Lower leg skin (tissue), 4 donors: ENCODE measurements around the gene BRD8. TPM values are rescaled to one million over a fixed set of nuclear protein-coding genes. Genes with fewer than 3 reads are reported as not detected.

Source experiments
- DNase-seq, 2 donors: peaks; one replicate each; pipeline ENCODE4 v3.0.0-alpha.2; 2019; ENCODE audit warnings: low spot score in 2 of 2
- H3K4me3 ChIP-seq: fragments of 200-600 bp; sonication (generic); 2 replicates; pipeline ENCODE4 v1.5.1; 2017; ENCODE audit warnings: mild to moderate bottlenecking, low read depth; ENCODE audit not compliant: poor library complexity, severe bottlenecking
- POLR2A ChIP-seq, 2 donors: fragments of 450-650 bp; IDR thresholded peaks; one replicate each; pipeline ENCODE4 v1.6.1; 2016 to 2017; ENCODE audit warnings: antibody characterized with exemption in 2 of 2, mild to moderate bottlenecking in 1 of 2, moderate library complexity in 1 of 2
- WGBS, 2 donors: methylation state at CpG; one replicate each; pipeline ENCODE4 v1.1.5; 2018; 5-methylcytosine and 5-hydroxymethylcytosine counted together
- intact Hi-C: fragments of 100-400 bp; cut with DNase I; formaldehyde crosslinking; loops from one replicate; pipeline ENCODE4 v1.15.0; 2023; ENCODE audit warnings: low total_unique reads
- total RNA-seq, 4 donors: library from RNA; depleted of rRNA; stranded (reverse); fragments of >200 nt; gene quantifications; one replicate each; pipeline ENCODE4 v1.1.0, GENCODE V29; 2016
- TF ChIP-seq, protein P1 (sequence below), 3 donors: fragments of 450-650 bp; IDR thresholded peaks; one replicate each; pipeline ENCODE4 v1.5.1; 2016; ENCODE audit warnings: antibody characterized with exemption in 3 of 3, mild to moderate bottlenecking in 3 of 3, moderate library complexity in 2 of 3

The BRD8 gene
- total RNA-seq, 4 donors from 2014 or later, result 19.5 to 42.8 (median 31.0) TPM

DNA sequence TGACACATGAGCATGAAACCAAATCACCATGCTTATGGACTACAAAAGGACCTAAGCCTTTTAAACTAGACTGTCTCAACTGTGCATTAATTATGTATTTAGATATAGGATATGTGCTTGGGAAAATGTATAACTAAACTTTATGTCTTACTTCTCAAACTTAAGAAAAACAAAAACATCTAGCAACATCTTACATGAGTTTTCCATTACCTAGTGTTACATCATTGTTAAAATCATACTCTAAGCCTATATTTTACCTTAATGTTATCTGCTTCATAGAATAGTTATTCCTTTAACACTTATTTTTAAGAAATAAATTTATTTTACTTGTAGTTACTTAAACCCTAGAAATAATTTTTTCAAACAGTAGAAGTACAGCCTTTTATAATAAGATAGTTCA is 63.2 kb downstream of the BRD8 start:
- H3K4me3 ChIP-seq, result no peak overlapping the region
- no peak for TF ChIP-seq POLR2A (IDR thresholded peaks at IDR 0.05)
- TF ChIP-seq, protein P1, sequence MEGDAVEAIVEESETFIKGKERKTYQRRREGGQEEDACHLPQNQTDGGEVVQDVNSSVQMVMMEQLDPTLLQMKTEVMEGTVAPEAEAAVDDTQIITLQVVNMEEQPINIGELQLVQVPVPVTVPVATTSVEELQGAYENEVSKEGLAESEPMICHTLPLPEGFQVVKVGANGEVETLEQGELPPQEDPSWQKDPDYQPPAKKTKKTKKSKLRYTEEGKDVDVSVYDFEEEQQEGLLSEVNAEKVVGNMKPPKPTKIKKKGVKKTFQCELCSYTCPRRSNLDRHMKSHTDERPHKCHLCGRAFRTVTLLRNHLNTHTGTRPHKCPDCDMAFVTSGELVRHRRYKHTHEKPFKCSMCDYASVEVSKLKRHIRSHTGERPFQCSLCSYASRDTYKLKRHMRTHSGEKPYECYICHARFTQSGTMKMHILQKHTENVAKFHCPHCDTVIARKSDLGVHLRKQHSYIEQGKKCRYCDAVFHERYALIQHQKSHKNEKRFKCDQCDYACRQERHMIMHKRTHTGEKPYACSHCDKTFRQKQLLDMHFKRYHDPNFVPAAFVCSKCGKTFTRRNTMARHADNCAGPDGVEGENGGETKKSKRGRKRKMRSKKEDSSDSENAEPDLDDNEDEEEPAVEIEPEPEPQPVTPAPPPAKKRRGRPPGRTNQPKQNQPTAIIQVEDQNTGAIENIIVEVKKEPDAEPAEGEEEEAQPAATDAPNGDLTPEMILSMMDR (IDR thresholded peaks at IDR 0.05), result no peak
- no peak for DNase-seq
- intact Hi-C loops, result no loop called here

DNA sequence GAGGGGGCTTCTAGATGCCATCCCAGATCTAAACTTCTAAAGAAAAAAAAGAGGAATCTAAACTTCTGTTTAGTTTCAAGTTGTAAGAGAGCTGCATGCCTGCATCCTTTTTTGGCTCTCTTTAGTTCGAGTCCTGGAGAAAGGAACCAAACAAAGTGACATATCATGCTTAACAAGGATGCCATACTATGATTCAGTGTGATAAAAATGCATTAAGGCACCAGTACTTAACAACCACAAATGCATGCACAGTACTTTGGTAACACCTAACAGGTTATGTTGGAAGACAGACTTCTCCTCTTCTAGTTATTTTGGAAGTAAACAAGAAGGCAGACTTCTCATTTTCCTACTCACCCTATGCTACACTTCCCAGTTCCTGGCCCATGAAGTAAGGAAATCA is 66.5 kb downstream of the BRD8 start:
- H3K4me3 ChIP-seq, result no peak overlapping the region
- DNase-seq, result no peak
- intact Hi-C loops, result no loop called here
- WGBS, 2 donors, result 21 to 56% methylated on average over 1 of the region's 1 CpG
- TF ChIP-seq POLR2A (IDR thresholded peaks at IDR 0.05), result no peak
- TF ChIP-seq, protein P1 (IDR thresholded peaks at IDR 0.05), result no peak

DNA sequence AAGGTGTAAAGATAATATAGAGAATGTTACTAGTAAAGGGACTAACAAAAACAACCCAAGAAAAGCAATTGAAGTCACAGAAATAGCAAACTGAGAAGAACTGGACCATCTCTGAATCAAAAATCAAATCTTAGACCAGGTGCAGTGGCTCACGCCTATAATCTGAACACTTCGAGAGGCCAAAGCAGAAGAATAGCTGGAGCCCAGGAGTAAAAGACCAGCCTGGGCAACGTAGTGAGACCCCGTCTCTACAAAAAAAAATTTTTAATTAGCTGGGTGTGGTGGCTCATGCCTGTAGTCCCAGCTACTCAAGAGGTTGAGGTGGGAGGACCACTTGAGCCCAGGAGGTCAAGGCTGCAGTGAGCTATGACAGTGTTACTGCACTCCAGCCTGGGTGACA is 67.2 kb downstream of the BRD8 start:
- intact Hi-C loops, result no loop called here
- TF ChIP-seq POLR2A (IDR thresholded peaks at IDR 0.05), result no peak
- TF ChIP-seq, protein P1 (IDR thresholded peaks at IDR 0.05), result no peak
- no peak for DNase-seq
- H3K4me3 ChIP-seq, result no peak overlapping the region
- 74 to 81% methylated on average over 4 of the region's 4 CpGs for WGBS, 2 donors

DNA sequence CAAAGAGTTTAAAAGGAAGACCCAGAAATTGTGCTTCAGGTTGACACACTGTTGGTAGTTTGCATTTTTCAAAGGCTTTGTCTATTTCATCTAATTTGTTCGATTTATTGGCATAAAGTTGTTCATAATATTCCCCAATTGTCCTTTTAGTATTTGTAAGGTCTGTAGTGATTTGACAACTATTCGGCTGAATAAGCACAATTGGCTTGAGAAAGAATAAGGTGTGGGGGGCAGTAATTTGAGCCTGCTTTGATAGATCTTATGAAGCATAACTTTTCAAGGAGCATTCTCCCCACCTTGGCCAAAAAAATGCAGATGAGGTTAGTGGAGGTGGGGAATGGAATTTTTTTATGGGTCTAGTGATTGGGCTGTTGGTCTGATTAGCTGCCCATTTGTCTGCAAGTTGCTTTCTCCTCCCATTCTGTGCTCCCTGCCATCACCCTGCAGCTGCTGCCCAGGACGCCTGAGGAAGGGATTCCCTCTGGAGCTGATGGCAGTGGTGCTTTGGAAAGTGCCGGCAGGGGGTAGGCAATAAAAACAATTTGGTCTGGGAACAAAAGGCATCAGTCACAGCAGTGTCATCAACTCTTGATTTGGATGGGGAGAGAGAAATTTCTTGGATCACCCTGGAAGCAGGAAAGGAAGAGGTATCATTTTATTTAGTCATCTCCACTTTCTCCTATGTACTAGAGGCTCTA is 68.0 kb downstream of the BRD8 start:
- no peak for DNase-seq
- no peak overlapping the region for H3K4me3 ChIP-seq
- intact Hi-C loops, result no loop called here
- TF ChIP-seq, protein P1 (IDR thresholded peaks at IDR 0.05), result no peak
- TF ChIP-seq POLR2A (IDR thresholded peaks at IDR 0.05), result no peak
- WGBS, 2 donors, result 39 to 50% methylated on average over 4 of the region's 4 CpGs

DNA sequence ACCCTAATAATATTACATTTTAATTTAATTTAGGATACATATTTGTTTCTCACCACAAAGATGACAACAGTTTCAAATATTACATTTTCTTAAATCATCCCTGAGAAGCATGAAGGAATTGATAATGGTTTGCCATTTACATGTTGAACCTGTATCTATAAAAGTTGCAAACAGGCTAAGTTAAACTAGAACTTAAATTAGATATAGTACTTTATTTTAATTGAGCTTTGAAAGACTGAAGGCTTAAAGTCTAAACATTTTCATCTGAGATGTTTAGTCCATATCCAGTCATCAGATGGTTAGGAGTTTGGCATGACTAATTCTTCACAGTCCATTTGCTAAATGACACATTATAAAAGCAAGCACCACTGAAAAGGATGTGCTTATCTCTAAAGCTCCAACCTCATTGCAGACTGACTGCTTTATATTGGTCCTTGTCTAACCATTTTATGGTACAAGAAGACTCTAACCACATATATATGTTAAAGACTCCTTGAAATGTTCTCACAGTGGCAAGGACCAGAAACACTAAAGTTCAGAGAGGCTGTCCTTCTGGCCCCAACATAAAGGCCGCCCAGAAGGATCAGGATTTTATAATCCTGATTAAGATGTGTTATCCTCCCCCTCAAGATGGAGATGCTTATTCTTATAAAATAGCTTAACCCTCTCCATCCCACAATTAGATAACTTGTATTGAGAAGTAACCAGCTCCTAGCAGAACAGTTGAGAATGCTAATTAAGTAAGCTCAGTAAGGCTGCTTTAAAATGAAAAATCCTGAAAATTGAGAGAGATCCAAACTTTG is 68.8 kb downstream of the BRD8 start:
- TF ChIP-seq POLR2A (IDR thresholded peaks at IDR 0.05), result no peak
- 67 to 70% methylated on average over 1 of the region's 1 CpG for WGBS, 2 donors
- no peak for DNase-seq
- no peak overlapping the region for H3K4me3 ChIP-seq
- intact Hi-C loops, result no loop called here

DNA sequence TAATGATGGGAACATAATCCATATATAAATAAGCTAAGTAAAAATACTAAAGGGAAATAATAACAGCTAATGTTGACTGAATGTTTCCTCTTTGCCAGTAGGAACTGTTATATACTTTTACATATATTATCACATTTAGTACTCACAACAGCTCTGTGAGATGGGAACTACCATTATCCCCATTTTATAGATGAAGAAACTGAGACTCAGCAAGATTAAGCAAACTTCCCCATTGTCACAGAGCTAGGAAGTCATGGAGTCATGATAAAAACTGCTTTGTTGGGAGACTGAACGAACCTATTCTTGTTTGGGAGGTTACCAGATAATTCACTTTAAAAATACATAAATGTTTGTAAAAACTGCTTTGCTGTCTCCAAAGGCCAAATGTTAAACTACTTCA is 71.2 kb downstream of the BRD8 start:
- TF ChIP-seq, protein P1 (IDR thresholded peaks at IDR 0.05), result no peak
- no peak for TF ChIP-seq POLR2A (IDR thresholded peaks at IDR 0.05)
- WGBS, 2 donors, result 61 to 69% methylated on average over 1 of the region's 1 CpG
- intact Hi-C loops, result no loop called here
- no peak overlapping the region for H3K4me3 ChIP-seq
- DNase-seq, result no peak
